ENCODE results near the gene ADAMTS17.

- TF ChIP-seq POLR2A (IDR thresholded peaks at IDR 0.05): no peak
- TF ChIP-seq, protein P1, sequence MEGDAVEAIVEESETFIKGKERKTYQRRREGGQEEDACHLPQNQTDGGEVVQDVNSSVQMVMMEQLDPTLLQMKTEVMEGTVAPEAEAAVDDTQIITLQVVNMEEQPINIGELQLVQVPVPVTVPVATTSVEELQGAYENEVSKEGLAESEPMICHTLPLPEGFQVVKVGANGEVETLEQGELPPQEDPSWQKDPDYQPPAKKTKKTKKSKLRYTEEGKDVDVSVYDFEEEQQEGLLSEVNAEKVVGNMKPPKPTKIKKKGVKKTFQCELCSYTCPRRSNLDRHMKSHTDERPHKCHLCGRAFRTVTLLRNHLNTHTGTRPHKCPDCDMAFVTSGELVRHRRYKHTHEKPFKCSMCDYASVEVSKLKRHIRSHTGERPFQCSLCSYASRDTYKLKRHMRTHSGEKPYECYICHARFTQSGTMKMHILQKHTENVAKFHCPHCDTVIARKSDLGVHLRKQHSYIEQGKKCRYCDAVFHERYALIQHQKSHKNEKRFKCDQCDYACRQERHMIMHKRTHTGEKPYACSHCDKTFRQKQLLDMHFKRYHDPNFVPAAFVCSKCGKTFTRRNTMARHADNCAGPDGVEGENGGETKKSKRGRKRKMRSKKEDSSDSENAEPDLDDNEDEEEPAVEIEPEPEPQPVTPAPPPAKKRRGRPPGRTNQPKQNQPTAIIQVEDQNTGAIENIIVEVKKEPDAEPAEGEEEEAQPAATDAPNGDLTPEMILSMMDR (IDR thresholded peaks at IDR 0.05): no peak
Observed at GRCh38 chr15:100207053-100207452, 134.7 kb downstream of the ADAMTS17 start.

Measured in testis (tissue), 2 donors.